HG03108 (cell line): ENCODE results near the gene CHN2.

Experiments
- ATAC-seq: cut with Tn5 transposase; IDR thresholded peaks from one replicate; pipeline ENCODE4 v1.9.1; 2021; ENCODE audit warnings: moderate library complexity; ENCODE audit not compliant: unreplicated experiment

CHN2 gene

DNA sequence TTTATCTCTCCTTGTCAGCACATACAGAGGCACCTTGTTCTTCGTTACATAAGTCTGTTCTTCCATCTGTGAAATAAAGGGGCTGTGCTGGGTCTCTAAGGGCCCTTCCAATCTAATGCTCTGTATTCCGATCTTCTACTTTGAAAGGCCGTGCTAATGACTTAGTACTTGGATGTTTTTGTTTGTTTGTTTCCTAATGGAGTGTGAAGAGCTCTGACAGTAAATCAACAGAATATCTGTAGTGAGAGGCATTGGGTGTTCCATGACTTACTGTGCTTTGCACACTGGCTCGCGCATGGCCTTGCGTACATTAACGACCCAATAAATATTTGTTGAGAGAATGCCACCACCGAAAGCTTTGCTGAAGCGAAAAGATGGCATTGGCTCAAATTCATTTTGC is 162.1 kb downstream of the CHN2 start:
- ATAC-seq = no peak

DNA sequence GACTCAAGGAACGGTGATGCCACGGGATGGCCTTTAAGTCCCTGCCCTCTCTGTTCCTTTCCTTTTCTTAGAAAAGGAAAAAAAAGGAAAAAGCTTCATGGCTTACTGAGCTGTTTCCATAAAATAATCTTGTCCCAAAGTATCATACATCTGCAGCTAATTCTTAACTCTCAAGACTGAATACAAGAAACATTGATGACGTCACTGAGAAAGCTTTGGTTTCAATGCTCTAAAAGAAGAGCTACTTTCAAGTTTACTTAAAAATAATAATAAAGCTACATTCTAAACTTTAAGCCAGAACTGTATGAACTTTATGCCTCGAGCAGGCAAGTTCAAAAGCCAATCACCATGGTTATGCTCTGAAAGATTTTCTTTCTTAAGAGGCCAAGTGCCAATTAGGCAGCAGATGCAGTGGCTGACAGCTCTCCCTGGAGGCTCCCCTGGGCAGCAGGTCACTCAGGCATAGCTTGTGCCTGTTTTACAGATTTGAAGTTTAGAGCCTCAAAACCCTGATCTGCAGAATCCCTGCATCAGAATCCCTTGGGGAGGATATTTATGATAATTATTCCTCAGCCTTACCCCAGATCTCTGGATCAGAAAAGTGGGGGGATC is 165.0 kb downstream of the CHN2 start:
- ATAC-seq = no peak

- no peak for ATAC-seq
Measured at GRCh38 chr7:29360633-29361625, 166.4 kb downstream of the CHN2 start.

GRCh38 chr7:29362380-29362779 is 167.8 kb downstream of the CHN2 start:
- ATAC-seq = no peak

DNA sequence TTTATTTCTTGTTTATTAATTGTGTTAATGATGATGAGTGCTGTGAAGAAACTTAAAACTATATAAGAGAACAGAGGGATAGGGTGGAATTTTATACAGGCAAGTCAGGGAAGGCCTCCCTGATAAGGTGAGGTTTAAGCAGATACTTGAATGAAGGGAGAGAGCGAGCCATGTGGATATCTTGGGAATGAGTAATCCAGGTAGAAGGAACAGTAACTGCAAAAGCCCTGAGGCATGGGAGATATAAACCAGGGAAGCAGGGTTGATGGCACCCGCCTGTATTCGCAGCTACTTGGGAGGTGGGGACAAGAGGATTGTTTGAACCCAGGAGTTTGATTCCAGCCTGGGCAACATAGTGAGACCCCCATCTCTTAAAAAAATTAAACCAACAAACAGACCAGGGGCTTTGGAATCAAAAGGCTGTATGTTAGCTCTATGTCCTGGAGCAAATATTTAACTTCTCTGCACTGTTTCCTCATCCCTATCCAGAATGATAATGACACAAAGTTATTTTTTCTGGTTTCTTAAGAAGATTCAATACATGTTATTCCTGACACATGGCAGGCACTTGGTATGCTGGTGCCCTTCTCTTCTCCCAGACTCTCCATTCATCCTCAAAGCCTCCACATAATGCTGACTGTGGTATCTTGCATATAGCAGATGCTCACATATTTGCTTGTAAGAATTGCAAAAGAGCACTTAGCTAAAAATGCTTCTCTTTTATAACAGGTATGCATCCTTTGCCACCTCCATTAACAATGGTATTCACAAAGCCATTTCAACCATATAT is 169.3 kb downstream of the CHN2 start:
- ATAC-seq = no peak

GRCh38 chr7:29364661-29365060 is 170.1 kb downstream of the CHN2 start:
- no peak for ATAC-seq

GRCh38 chr7:29365423-29365822 is 170.8 kb downstream of the CHN2 start:
- ATAC-seq = no peak

GRCh38 chr7:29367784-29368183 is 173.2 kb downstream of the CHN2 start:
- ATAC-seq = no peak

GRCh38 chr7:29369909-29370488 is 175.4 kb downstream of the CHN2 start:
- no peak for ATAC-seq

DNA sequence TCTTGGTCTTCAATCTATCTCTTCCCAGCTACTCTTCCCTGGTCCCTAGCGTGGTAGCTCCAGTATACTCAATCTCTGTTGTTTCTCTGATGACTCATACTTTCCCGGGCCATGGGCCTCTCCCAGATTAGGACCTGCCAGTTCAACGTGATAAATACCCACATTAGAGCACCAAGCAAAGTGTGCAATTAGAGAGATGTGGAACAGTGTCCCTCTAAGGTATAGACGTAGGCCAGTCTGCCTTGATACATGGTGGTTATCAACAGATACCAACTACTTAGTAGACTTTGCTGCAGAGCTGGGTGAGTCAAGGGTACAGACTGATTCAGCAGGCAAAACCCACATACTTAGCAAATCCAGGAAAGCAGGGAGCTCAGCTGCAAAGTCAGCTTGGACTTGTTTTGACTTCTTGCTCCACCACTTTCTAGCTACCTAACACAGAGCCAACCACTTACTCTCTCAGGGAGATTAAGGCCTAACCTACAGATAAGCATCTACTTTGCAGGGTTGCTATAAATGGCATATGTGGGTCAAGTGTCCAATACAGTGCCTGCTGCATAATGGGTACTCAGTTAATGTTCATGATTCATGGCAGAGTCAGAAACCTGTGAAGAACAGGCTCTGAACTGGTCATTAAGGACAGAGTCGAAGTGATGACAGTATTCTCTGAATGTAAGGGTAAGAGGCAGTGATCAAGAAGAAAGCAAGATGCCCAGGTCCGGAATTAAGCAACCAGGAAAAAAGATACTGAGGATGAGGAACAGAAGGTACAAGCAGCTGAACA is 176.1 kb downstream of the CHN2 start:
- ATAC-seq = no peak

DNA sequence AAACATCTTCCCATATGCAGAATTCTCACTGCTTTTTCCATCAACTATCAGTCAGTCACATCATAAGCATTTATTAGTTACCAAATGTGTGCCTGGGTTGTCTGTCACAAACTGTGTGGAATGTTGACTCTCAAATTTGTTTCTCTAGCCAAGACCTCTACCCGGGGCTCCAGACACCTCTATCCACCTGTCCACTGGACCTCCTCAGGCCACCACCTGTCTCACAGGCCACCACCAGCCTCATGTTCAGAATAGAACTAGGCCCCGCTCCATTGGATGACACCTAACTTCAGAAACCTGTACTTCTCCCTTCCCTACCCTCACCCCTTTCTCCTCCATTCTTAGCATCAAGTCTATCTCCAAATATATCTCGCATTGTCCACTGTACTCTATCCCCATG is 176.9 kb downstream of the CHN2 start:
- ATAC-seq = no peak

GRCh38 chr7:29372351-29373090 is 177.9 kb downstream of the CHN2 start:
- no peak for ATAC-seq

DNA sequence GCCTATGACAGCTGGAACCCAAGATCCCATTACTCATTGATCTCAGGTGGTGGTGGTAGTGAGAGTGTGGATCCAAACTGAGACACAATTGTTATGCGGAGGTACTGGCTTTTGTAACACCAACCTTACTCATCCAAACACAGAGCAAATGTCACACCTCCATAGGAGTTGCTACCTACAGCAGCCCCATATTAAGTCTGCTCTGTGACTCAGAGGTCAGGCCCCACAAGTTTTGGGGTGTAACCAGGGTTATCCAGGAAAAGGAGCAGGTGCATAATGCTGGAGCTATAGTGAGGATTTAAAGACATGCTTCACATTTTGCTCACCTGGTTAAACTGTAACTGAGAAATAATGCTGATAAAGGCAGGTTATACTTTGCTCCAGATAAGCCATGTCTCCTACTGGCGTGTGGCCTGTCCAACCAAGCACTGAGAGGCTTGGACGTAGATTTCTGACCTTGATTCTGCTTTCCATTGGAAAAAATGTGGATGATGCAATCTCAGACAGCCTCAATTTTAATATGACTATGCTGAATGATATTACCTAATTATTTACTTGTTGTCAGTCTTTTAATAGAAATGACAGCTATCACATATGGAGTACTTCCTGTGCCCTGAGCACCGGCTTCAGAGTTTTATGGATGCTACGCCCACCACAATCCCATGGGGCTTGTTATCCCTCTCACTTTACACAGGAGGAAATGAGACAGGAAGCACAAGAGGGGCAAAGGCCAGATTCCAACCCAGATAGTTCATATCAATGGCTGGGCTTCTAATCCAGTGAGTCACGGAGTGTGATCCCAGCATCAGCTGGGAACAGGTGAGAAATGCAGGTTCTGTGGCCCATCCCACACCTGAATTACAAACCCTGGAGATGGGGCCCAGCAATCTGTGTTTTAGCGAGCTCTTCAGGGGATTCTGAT is 181.3 kb downstream of the CHN2 start:
- ATAC-seq = no peak

DNA sequence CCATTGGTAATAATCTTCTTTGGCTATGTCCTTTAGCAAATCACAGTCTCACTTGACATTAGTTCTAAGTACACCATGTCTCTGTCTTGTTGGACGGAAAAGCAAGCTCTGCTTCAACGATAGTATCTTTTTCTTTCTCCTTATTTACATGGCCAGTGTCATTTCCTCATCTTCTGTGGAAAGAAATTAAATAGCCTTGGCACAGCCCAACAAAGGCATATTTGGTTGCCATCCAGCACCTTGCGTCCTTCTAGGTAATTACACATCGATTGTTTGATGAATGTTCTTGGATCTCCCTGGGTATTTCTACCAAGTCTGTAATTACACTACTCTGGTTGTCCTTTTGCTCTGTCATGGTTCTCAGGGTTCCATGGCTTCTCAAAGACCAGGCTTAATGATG is 183.1 kb downstream of the CHN2 start:
- ATAC-seq = no peak

GRCh38 chr7:29379551-29379950 is 185.0 kb downstream of the CHN2 start:
- no peak for ATAC-seq

GRCh38 chr7:29381206-29382094 is 186.9 kb downstream of the CHN2 start:
- no peak for ATAC-seq

- no peak for ATAC-seq
Measured at GRCh38 chr7:29384277-29384676, 189.7 kb downstream of the CHN2 start.
